Hepatocyte (in vitro differentiated cells): ENCODE measurements around the gene EHBP1. TPM values are rescaled to one million over a fixed set of nuclear protein-coding genes. Genes with fewer than 3 reads are reported as not detected.

Experiments
- DNase-seq: peaks from one replicate; pipeline ENCODE4 v3.0.0-alpha.2; 2016; ENCODE audit warnings: low spot score
- H2AFZ ChIP-seq: fragments of 200-600 bp; sonication (generic); 2 replicates; pipeline ENCODE4 v1.6.0; 2016; ENCODE audit warnings: antibody characterized with exemption, mild to moderate bottlenecking
- H3K27ac ChIP-seq: fragments of 200-600 bp; sonication (generic); 2 replicates; pipeline ENCODE4 v1.5.1; 2016; ENCODE audit warnings: mild to moderate bottlenecking
- H3K27me3 ChIP-seq: fragments of 200-600 bp; sonication (generic); 2 replicates; pipeline ENCODE4 v1.6.1; 2016
- H3K36me3 ChIP-seq: fragments of 200-600 bp; sonication (generic); replicated peaks from 2 replicates; pipeline ENCODE4 v1.5.1; 2016; ENCODE audit warnings: low read depth; ENCODE audit not compliant: insufficient read depth
- H3K4me1 ChIP-seq: fragments of 200-600 bp; sonication (generic); 2 replicates; pipeline ENCODE4 v1.5.1; 2016; ENCODE audit warnings: mild to moderate bottlenecking, moderate library complexity; ENCODE audit not compliant: insufficient read depth
- H3K4me2 ChIP-seq: fragments of 200-600 bp; sonication (generic); 2 replicates; pipeline ENCODE4 v1.6.0; 2016
- H3K4me3 ChIP-seq: fragments of 200-600 bp; sonication (generic); 2 replicates; pipeline ENCODE4 v1.5.1; 2016; ENCODE audit warnings: mild to moderate bottlenecking
- H3K79me2 ChIP-seq: fragments of 200-600 bp; sonication (generic); 2 replicates; pipeline ENCODE4 v1.6.0; 2017; ENCODE audit warnings: mild to moderate bottlenecking
- H3K9me2 ChIP-seq: fragments of 200-600 bp; sonication (generic); replicated peaks from 2 replicates; pipeline ENCODE4 v1.6.0; 2017; ENCODE audit warnings: mild to moderate bottlenecking; ENCODE audit not compliant: insufficient read depth
- H3K9me3 ChIP-seq: fragments of 200-600 bp; sonication (generic); 2 replicates; pipeline ENCODE4 v1.5.1; 2016; ENCODE audit warnings: low read depth, mild to moderate bottlenecking
- H4K20me1 ChIP-seq: fragments of 200-600 bp; sonication (generic); 2 replicates; pipeline ENCODE4 v1.6.0; 2016; ENCODE audit warnings: mild to moderate bottlenecking; ENCODE audit not compliant: insufficient read depth, poor library complexity, severe bottlenecking
- CTCF ChIP-seq: fragments of 200-600 bp; sonication (generic); IDR thresholded peaks from 2 replicates; pipeline ENCODE4 v1.5.1; 2016; ENCODE audit warnings: antibody characterized with exemption, mild to moderate bottlenecking; ENCODE audit not compliant: poor library complexity
- EZH2 ChIP-seq: fragments of 200-600 bp; sonication (generic); IDR thresholded peaks from 2 replicates; pipeline ENCODE4 v1.6.1; 2016; ENCODE audit warnings: antibody characterized with exemption, mild to moderate bottlenecking, borderline replicate concordance
- EZH2phosphoT487 ChIP-seq: fragments of 200-600 bp; sonication (generic); IDR thresholded peaks from one replicate; pipeline ENCODE4 v1.6.1; 2018; ENCODE audit warnings: antibody characterized with exemption, mild to moderate bottlenecking, low read depth, moderate library complexity; ENCODE audit not compliant: unreplicated experiment, severe bottlenecking
- WGBS: methylation state at CpG from one replicate; pipeline ENCODE4 v1.1.6; 2016; ENCODE audit warnings: low lambda C conversion rate; ENCODE audit errors: missing lambda C conversion rate; 5-methylcytosine and 5-hydroxymethylcytosine counted together
- polyA plus RNA-seq: library from polyadenylated mRNA; unstranded; fragments of >200 nt; fragmentation: Nextera tagmentation; extraction: Ambion mirVana; gene quantifications from 2 replicates; pipeline ENCODE4 v1.2.1, GENCODE V29; 2016
- total RNA-seq: library from RNA; depleted of rRNA; stranded (reverse); fragments of >200 nt; gene quantifications from 2 replicates; pipeline ENCODE4 v1.2.3, GENCODE V29; 2014

Gene EHBP1
- total and polyA plus RNA-seq, 2 experiments from 2014 or later = 11.4 to 34.6 TPM

- H3K9me3 ChIP-seq = no peaks in the 10 kb centered on the region
- no peaks in the 10 kb centered on the region for H4K20me1 ChIP-seq
- no peaks in the 10 kb centered on the region for H3K27me3 ChIP-seq
- H2AFZ ChIP-seq = no peak overlapping the region
- no peak overlapping the region for H3K4me3 ChIP-seq
- no peak for DNase-seq
- TF ChIP-seq EZH2phosphoT487 = no peak
- no peak for TF ChIP-seq EZH2
- TF ChIP-seq CTCF = no peak
- WGBS = 97% methylated on average over 3 of the region's 3 CpGs
- H3K36me3 ChIP-seq = no peaks in the 10 kb centered on the region
- H3K79me2 ChIP-seq = no peaks in the 10 kb centered on the region
- no peak overlapping the region for H3K4me2 ChIP-seq
- no peak overlapping the region for H3K27ac ChIP-seq
- no peaks in the 10 kb centered on the region for H3K4me1 ChIP-seq
- H3K9me2 ChIP-seq = no peaks in the 10 kb centered on the region
Observed at GRCh38 chr2:62958206-62958605, 252.7 kb downstream of the EHBP1 start.

- no peak for DNase-seq
- H3K36me3 ChIP-seq = no peaks in the 10 kb centered on the region
- H3K4me2 ChIP-seq = no peak overlapping the region
- WGBS = 83% methylated on average over 2 of the region's 2 CpGs
- H3K79me2 ChIP-seq = no peaks in the 10 kb centered on the region
- H3K4me3 ChIP-seq = no peak overlapping the region
- no peaks in the 10 kb centered on the region for H3K9me3 ChIP-seq
- no peaks in the 10 kb centered on the region for H3K4me1 ChIP-seq
- H3K27ac ChIP-seq = no peak overlapping the region
- no peaks in the 10 kb centered on the region for H3K9me2 ChIP-seq
- no peaks in the 10 kb centered on the region for H4K20me1 ChIP-seq
- H3K27me3 ChIP-seq = no peaks in the 10 kb centered on the region
- no peak for TF ChIP-seq EZH2phosphoT487
- TF ChIP-seq CTCF = no peak
- TF ChIP-seq EZH2 = no peak
- no peak overlapping the region for H2AFZ ChIP-seq
Observed at GRCh38 chr2:62964050-62964449, 258.5 kb downstream of the EHBP1 start.

- TF ChIP-seq EZH2 (no peak), EZH2phosphoT487 (no peak), CTCF (no peak)
- Histone ChIP-seq H3K9me2 (no peaks in the 10 kb centered on the region), H3K4me1 (no peaks in the 10 kb centered on the region), H3K4me3 (no peak overlapping the region), H3K36me3 (no peaks in the 10 kb centered on the region), H3K4me2 (no peak overlapping the region), H2AFZ (no peak overlapping the region), H3K79me2 (no peaks in the 10 kb centered on the region), H4K20me1 (no peaks in the 10 kb centered on the region), H3K9me3 (no peaks in the 10 kb centered on the region), H3K27me3 (no peaks in the 10 kb centered on the region), H3K27ac (no peak overlapping the region)
- no peak for DNase-seq
- WGBS = 95% methylated on average over 7 of the region's 7 CpGs
Observed at GRCh38 chr2:62964671-62965070, 259.2 kb downstream of the EHBP1 start.

GRCh38 chr2:62966991-62967390 lies 261.5 kb downstream of the EHBP1 start:
- H2AFZ ChIP-seq = no peak overlapping the region
- no peaks in the 10 kb centered on the region for H3K9me2 ChIP-seq
- no peaks in the 10 kb centered on the region for H3K36me3 ChIP-seq
- no peak overlapping the region for H3K27ac ChIP-seq
- H3K9me3 ChIP-seq = no peaks in the 10 kb centered on the region
- H3K27me3 ChIP-seq = no peaks in the 10 kb centered on the region
- no peak for DNase-seq
- H3K79me2 ChIP-seq = no peaks in the 10 kb centered on the region
- no peak for TF ChIP-seq EZH2
- no peak for TF ChIP-seq EZH2phosphoT487
- TF ChIP-seq CTCF = no peak
- WGBS = 92% methylated on average over 6 of the region's 6 CpGs
- H4K20me1 ChIP-seq = no peaks in the 10 kb centered on the region
- no peak overlapping the region for H3K4me2 ChIP-seq
- no peaks in the 10 kb centered on the region for H3K4me1 ChIP-seq
- no peak overlapping the region for H3K4me3 ChIP-seq
